NCI-H187 (cell line): ENCODE measurements around the gene OST4.

Experiments
- DNase-seq, 2 experiments: peaks; one replicate each; lab custom pipeline; 2025; lab: John Stamatoyannopoulos, UW

Gene OST4

GRCh38 chr2:27025861-27026851 lies 45.3 kb downstream of the OST4 start:
- no peak for DNase-seq

GRCh38 chr2:27025281-27025800 lies 46.1 kb downstream of the OST4 start:
- DNase-seq, result no peak

- DNase-seq, result no peak
Observed at GRCh38 chr2:27024812-27025211, 46.6 kb downstream of the OST4 start.

- DNase-seq, result no peak
Observed at GRCh38 chr2:27024188-27024587, 47.3 kb downstream of the OST4 start.

- DNase-seq, result no peak
Observed at GRCh38 chr2:27023740-27024139, 47.7 kb downstream of the OST4 start.

GRCh38 chr2:27021253-27022049 lies 50.0 kb downstream of the OST4 start:
- no peak for DNase-seq
